ENCODE results near the gene ZNF516.

DNA sequence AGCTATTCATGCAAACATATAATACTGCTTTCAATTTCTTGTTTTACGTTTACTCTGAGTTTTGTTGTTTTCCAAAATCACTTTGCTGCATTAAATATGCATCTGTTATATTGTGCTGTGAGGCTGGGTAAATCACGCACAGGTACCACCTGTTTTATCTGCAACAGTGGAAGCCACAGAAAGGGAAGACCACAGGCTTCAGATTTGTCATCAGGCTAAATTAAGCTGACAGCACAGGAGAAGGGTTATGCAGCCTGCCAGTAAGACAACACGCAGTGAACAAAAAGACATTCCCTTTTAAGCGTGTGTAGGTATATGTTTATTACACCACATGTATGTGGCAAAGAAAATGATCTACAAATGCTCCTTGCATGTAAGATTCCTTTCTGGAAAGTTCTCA lies 38.2 kb downstream of the ZNF516 start:
- TF ChIP-seq, protein P1, sequence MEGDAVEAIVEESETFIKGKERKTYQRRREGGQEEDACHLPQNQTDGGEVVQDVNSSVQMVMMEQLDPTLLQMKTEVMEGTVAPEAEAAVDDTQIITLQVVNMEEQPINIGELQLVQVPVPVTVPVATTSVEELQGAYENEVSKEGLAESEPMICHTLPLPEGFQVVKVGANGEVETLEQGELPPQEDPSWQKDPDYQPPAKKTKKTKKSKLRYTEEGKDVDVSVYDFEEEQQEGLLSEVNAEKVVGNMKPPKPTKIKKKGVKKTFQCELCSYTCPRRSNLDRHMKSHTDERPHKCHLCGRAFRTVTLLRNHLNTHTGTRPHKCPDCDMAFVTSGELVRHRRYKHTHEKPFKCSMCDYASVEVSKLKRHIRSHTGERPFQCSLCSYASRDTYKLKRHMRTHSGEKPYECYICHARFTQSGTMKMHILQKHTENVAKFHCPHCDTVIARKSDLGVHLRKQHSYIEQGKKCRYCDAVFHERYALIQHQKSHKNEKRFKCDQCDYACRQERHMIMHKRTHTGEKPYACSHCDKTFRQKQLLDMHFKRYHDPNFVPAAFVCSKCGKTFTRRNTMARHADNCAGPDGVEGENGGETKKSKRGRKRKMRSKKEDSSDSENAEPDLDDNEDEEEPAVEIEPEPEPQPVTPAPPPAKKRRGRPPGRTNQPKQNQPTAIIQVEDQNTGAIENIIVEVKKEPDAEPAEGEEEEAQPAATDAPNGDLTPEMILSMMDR (IDR thresholded peaks at IDR 0.05; ENCODE audit: low read length): no peak
- no peak for TF ChIP-seq EZH2 (IDR thresholded peaks at IDR 0.05; ENCODE audit: borderline replicate concordance, low read length)

Measured in OCI-LY1 (cell line).